ENCODE measurements around the gene STUM. TPM values are rescaled to one million over a fixed set of nuclear protein-coding genes. Genes with fewer than 3 reads are reported as not detected.

Gene STUM
- total and polyA plus RNA-seq, 10 of the 15 experiments (the other 5 are each of a cell fraction or from before 2014, with no cell fraction given) = under 0.01 to 0.15 (median 0.09) TPM; not detected in 5

- RAD21 ChIA-PET (ENCODE audit: unreplicated experiment) = interaction anchor here (0.9 to 2.3 kb wide), 7 partner anchors 58 to 421 kb away, joined by 3 to 11 read pairs (median 4); no protein-coding TSS in a partner anchor
- Histone ChIP-seq H3K27me3 (replicated peaks in 1 of 2; ENCODE audit: control insufficient read depth in 2 of 2, insufficient read depth in 2 of 2, low read length in 1 of 2) (peaks cover 10 to 11% of the 10 kb centered on the region in 2 experiments; a peak in 3 of 4 replicates), H3K36me3 (ENCODE audit: control insufficient read depth in 2 of 2, insufficient read depth in 2 of 2, low read length in 1 of 2) (no peaks in the 10 kb centered on the region), H4K20me1 (ENCODE audit: control insufficient read depth, insufficient read depth) (no peaks in the 10 kb centered on the region), H3K79me2 (ENCODE audit: control insufficient read depth, insufficient read depth, low read length) (no peaks in the 10 kb centered on the region), H3K27ac (ENCODE audit: control insufficient read depth, insufficient read depth) (no peak overlapping the region), H3K4me3 (no peak overlapping the region), H2AFZ (ENCODE audit: control insufficient read depth, low read depth, low read length) (no peak overlapping the region), H3K9ac (ENCODE audit: control insufficient read depth, insufficient read depth, low read length) (no peak overlapping the region), H3K9me3 (replicated peaks; ENCODE audit: control insufficient read depth, insufficient read depth, low read length) (no peaks in the 10 kb centered on the region), H3K4me2 (ENCODE audit: control insufficient read depth, insufficient read depth) (no peak overlapping the region), H3K4me1 (ENCODE audit: control insufficient read depth, insufficient read depth, low read length) (peaks cover 9% of the 10 kb centered on the region)
- SMC1A ChIA-PET (ENCODE audit: uncharacterized antibody, unreplicated experiment) = interaction anchor here (0.7 to 1.5 kb wide), 10 partner anchors 13 to 455 kb away, joined by 3 to 9 read pairs (median 4); no protein-coding TSS in a partner anchor
- POLR2A ChIA-PET = no interaction called here
- no peak for TF ChIP-seq ASH2L (IDR thresholded peaks at IDR 0.05; ENCODE audit: borderline replicate concordance, low read depth)
- TF ChIP-seq SMAD5 (IDR thresholded peaks at IDR 0.05; ENCODE audit: low read depth) = no peak
- TF ChIP-seq HDGF (IDR thresholded peaks at IDR 0.05) = no peak
- no peak for TF ChIP-seq SRF (IDR thresholded peaks at IDR 0.05; ENCODE audit: low read depth in 2 of 2, low read length in 2 of 2)
- no peak for TF ChIP-seq GATAD2B (conservative IDR thresholded peaks at IDR 0.05; ENCODE audit: low read depth)
- no peak for TF ChIP-seq CHD4 (IDR thresholded peaks at IDR 0.05)
- no peak for TF ChIP-seq KLF5 (IDR thresholded peaks at IDR 0.05; ENCODE audit: partially characterized antibody)
- no peak for TF ChIP-seq ZNF384 (IDR thresholded peaks at IDR 0.05; ENCODE audit: borderline replicate concordance, low read depth, low read length)
- TF ChIP-seq RAD51 (IDR thresholded peaks at IDR 0.05) = no peak
- no peak for TF ChIP-seq CREM (IDR thresholded peaks at IDR 0.05; ENCODE audit: low read depth)
- no peak for TF ChIP-seq SUZ12 (IDR thresholded peaks at IDR 0.05; ENCODE audit: unreplicated experiment)
- no peak for TF ChIP-seq SP1 (IDR thresholded peaks at IDR 0.05; ENCODE audit: low read depth, low read length)
- TF ChIP-seq ATF7 (IDR thresholded peaks at IDR 0.05; ENCODE audit: low read depth) = no peak
- TF ChIP-seq SIN3A (IDR thresholded peaks at IDR 0.05; ENCODE audit: low read depth, low read length) = no peak
- TF ChIP-seq ESRRA (IDR thresholded peaks at IDR 0.05; ENCODE audit: low read length) = no peak
- no peak for TF ChIP-seq TCF3 (IDR thresholded peaks at IDR 0.05; ENCODE audit: borderline replicate concordance, insufficient read depth, low read depth, low read length)
- BruUV-seq (replicated peaks) = no TSS peak
- no peak for ATAC-seq
- CTCF ChIA-PET = interaction anchor here (0.5 to 2.7 kb wide), 20 partner anchors 8 to 436 kb away, joined by 3 to 20 read pairs (median 3); partner anchors contain the start of gene PARP1
- FAIRE-seq = no peak
- in situ Hi-C loops (cut with MboI) = no loop called here
- no peak for DNase-seq (ENCODE audit: low read depth, low spot score)
- intact Hi-C loops (cut with micrococcal nuclease; ENCODE audit: unreplicated experiment) = loop anchor here (1.0 to 5.0 kb wide), 3 partner anchors 60 to 280 kb away; no protein-coding TSS in a partner anchor
- WGBS (ENCODE audit: insufficient coverage, insufficient replicate concordance, low lambda C conversion rate, missing lambda C conversion rate) = 63% methylated on average over 4 of the region's 4 CpGs
Observed at GRCh38 chr1:226546926-226547325, 1.6 kb upstream of the STUM start.
